GM23338 (cell line): Measurements from ENCODE around the gene RAD51B. TPM values are rescaled to one million over a fixed set of nuclear protein-coding genes. Genes with fewer than 3 reads are reported as not detected.

ENCODE experiments used
- ATAC-seq: fragments of 200-7000 bp; cut with Tn5 transposase; 3 replicates; pipeline ENCODE4 v1.9.1; 2020
- DNase-seq: peaks from one replicate; pipeline ENCODE4 v3.0.0-alpha.2; 2015; ENCODE audit warnings: low spot score
- H2AFZ ChIP-seq: fragments of 200-600 bp; sonication (generic); 2 replicates; pipeline ENCODE4 v1.8.0; 2016; ENCODE audit warnings: antibody characterized with exemption, mild to moderate bottlenecking, moderate library complexity
- H3F3A ChIP-seq: fragments of 200-600 bp; sonication (generic); replicated peaks from 2 replicates; pipeline ENCODE4 v1.8.0; 2017; ENCODE audit warnings: antibody characterized with exemption, mixed run types, low read depth
- H3K27ac ChIP-seq: fragments of 200-600 bp; sonication (generic); 2 replicates; pipeline ENCODE4 v1.6.1; 2016; ENCODE audit warnings: low read depth
- H3K27me3 ChIP-seq: fragments of 200-600 bp; sonication (generic); 2 replicates; pipeline ENCODE4 v1.8.0; 2016; ENCODE audit warnings: mild to moderate bottlenecking, mixed run types, moderate library complexity; ENCODE audit not compliant: insufficient read depth
- H3K36me3 ChIP-seq: fragments of 200-600 bp; sonication (generic); 2 replicates; pipeline ENCODE4 v1.8.0; 2016; ENCODE audit warnings: mild to moderate bottlenecking; ENCODE audit not compliant: insufficient read depth
- H3K4me1 ChIP-seq: fragments of 200-600 bp; sonication (generic); 2 replicates; pipeline ENCODE4 v1.8.0; 2016; ENCODE audit warnings: mild to moderate bottlenecking, moderate library complexity; ENCODE audit not compliant: insufficient read depth
- H3K4me2 ChIP-seq: fragments of 200-600 bp; sonication (generic); 2 replicates; pipeline ENCODE4 v1.7.1; 2017; ENCODE audit warnings: mixed run types
- H3K4me3 ChIP-seq: fragments of 200-600 bp; sonication (generic); 2 replicates; pipeline ENCODE4 v1.6.1; 2016; ENCODE audit warnings: mixed run types
- H3K79me2 ChIP-seq: fragments of 200-600 bp; sonication (generic); replicated peaks from 2 replicates; pipeline ENCODE4 v1.8.0; 2017; ENCODE audit warnings: mild to moderate bottlenecking; ENCODE audit not compliant: insufficient read depth
- H3K9me2 ChIP-seq: fragments of 200-600 bp; sonication (generic); 2 replicates; pipeline ENCODE4 v1.8.0; 2017; ENCODE audit not compliant: insufficient read depth
- H4K20me1 ChIP-seq: fragments of 200-600 bp; sonication (generic); replicated peaks from 2 replicates; pipeline ENCODE4 v1.8.0; 2017; ENCODE audit warnings: mild to moderate bottlenecking; ENCODE audit not compliant: insufficient read depth
- H3K27ac Mint-ChIP-seq: 2 replicates; pipeline ENCODE4 v1.8.0; 2020; ENCODE audit warnings: inconsistent platforms, mild to moderate bottlenecking, moderate library complexity, mixed read lengths
- H3K27me3 Mint-ChIP-seq: 3 replicates; pipeline ENCODE4 v1.8.0; 2022; ENCODE audit warnings: low read depth, mild to moderate bottlenecking, moderate library complexity, mixed read lengths, inconsistent platforms; ENCODE audit not compliant: insufficient read depth, poor library complexity
- H3K36me3 Mint-ChIP-seq: 3 replicates; pipeline ENCODE4 v1.8.0; 2021; ENCODE audit warnings: low read depth, mild to moderate bottlenecking, inconsistent platforms, moderate library complexity, mixed read lengths
- H3K4me1 Mint-ChIP-seq: 3 replicates; pipeline ENCODE4 v1.8.0; 2020; ENCODE audit warnings: mild to moderate bottlenecking, inconsistent platforms, mixed read lengths
- H3K4me3 Mint-ChIP-seq: 3 replicates; pipeline ENCODE4 v1.8.0; 2021; ENCODE audit warnings: moderate library complexity, mild to moderate bottlenecking, inconsistent platforms, mixed read lengths
- H3K9me3 Mint-ChIP-seq: 3 replicates; pipeline ENCODE4 v1.8.0; 2020; ENCODE audit warnings: moderate library complexity, mild to moderate bottlenecking, inconsistent platforms, mixed read lengths
- CREB1 ChIP-seq: fragments of 250-450 bp; sonication (Bioruptor Pico); IDR thresholded peaks from 2 replicates; pipeline ENCODE4 v1.5.0; 2020; ENCODE audit warnings: low read depth, mild to moderate bottlenecking, moderate library complexity
- CTCF ChIP-seq, 2 experiments: fragments of 200-600 bp in 1 of 2; sonication (generic) in 1 of 2; conservative IDR thresholded peaks; 2 replicates each; pipeline versions ENCODE4 v1.5.1 to v1.6.1; 2016 to 2017; ENCODE audit warnings: antibody characterized with exemption in 2 of 2, low read depth in 2 of 2, mild to moderate bottlenecking in 2 of 2, moderate library complexity in 1 of 2
- JUNB ChIP-seq: IDR thresholded peaks from one replicate; pipeline ENCODE4 v1.6.1; 2016; ENCODE audit warnings: antibody characterized with exemption; ENCODE audit not compliant: unreplicated experiment
- REST ChIP-seq: IDR thresholded peaks from one replicate; pipeline ENCODE4 v1.6.1; 2018; ENCODE audit warnings: antibody characterized with exemption; ENCODE audit not compliant: unreplicated experiment
- ZNF331 ChIP-seq: fragments of 250-450 bp; sonication (Bioruptor Pico); IDR thresholded peaks from 2 replicates; pipeline ENCODE4 v1.5.0; 2020; ENCODE audit warnings: low read depth, mild to moderate bottlenecking, moderate library complexity
- ZNF462 ChIP-seq: fragments of 250-450 bp; sonication (Bioruptor Pico); IDR thresholded peaks from 2 replicates; pipeline ENCODE4 v1.5.0; 2020; ENCODE audit warnings: mild to moderate bottlenecking, moderate library complexity
- polyA plus RNA-seq: library from polyadenylated mRNA; unstranded; fragments of >200 nt; fragmentation: Nextera tagmentation; extraction: Ambion mirVana; gene quantifications from 2 replicates; pipeline ENCODE4 v1.2.1, GENCODE V29; 2016
- total RNA-seq: library from RNA; depleted of rRNA; stranded (reverse); fragments of >200 nt; shearing (Covaris generic); gene quantifications from 2 replicates; pipeline ENCODE4 v1.2.3, GENCODE V29; 2014

Gene RAD51B
- total and polyA plus RNA-seq, 2 experiments from 2014 or later = 15.7 to 29.1 TPM

- TF ChIP-seq ZNF462 = no peak
- no peak for TF ChIP-seq REST
These were observed 702.0 kb downstream of the RAD51B start (continued) for GRCh38 chr14:68521557-68521901.

- no peak overlapping the region for H3K4me3 ChIP-seq
- no peak overlapping the region for H2AFZ ChIP-seq
- no peak overlapping the region for H3K4me2 ChIP-seq
- DNase-seq (no peak), ATAC-seq (no peak)
- Mint-ChIP-seq H3K4me1 (peaks cover 43% of the 10 kb centered on the region), H3K36me3 (peaks cover 7% of the 10 kb centered on the region; the same call in 1 of the 3 replicates), H3K27me3 (peaks cover 6% of the 10 kb centered on the region), H3K9me3 (no peaks in the 10 kb centered on the region), H3K27ac (no peak overlapping the region), H3K4me3 (no peak overlapping the region)
- no peaks in the 10 kb centered on the region for H3K36me3 ChIP-seq
- peaks cover 31% of the 10 kb centered on the region for H3K9me2 ChIP-seq
- no peaks in the 10 kb centered on the region for H4K20me1 ChIP-seq
- H3K27me3 ChIP-seq = no peaks in the 10 kb centered on the region
- no peak overlapping the region for H3K27ac ChIP-seq
- peaks cover 15% of the 10 kb centered on the region for H3K4me1 ChIP-seq
- H3F3A ChIP-seq = no peaks in the 10 kb centered on the region
- H3K79me2 ChIP-seq = no peaks in the 10 kb centered on the region
- TF ChIP-seq REST = no peak
- TF ChIP-seq CTCF (conservative IDR thresholded peaks at IDR 0.05; ENCODE audit: low read depth in 2 of 2) = no peak
- TF ChIP-seq CREB1 = no peak
- no peak for TF ChIP-seq JUNB
- no peak for TF ChIP-seq ZNF331 (CRISPR knock-in tag)
These were observed 702.5 kb downstream of the RAD51B start for GRCh38 chr14:68521961-68522509.
